Activated CD8-positive, alpha-beta memory T cell treated with anti-CD3 and anti-CD28 coated beads, Interleukin-2, amount 50 U/mL, for 24 hours (primary cell): Measurements from ENCODE around the gene C9orf153.

Source experiments
- DNase-seq: peaks from one replicate; pipeline ENCODE4 v3.0.0-alpha.2; 2020; ENCODE audit errors: extremely low read depth

The C9orf153 gene

GRCh38 chr9:86263876-86264275, 4.4 kb upstream of the C9orf153 start:
- no peak for DNase-seq

GRCh38 chr9:86262492-86262891, 3.0 kb upstream of the C9orf153 start:
- DNase-seq: no peak

GRCh38 chr9:86257391-86257790, 2.1 kb downstream of the C9orf153 start:
- no peak for DNase-seq

GRCh38 chr9:86256653-86257052, 2.8 kb downstream of the C9orf153 start:
- DNase-seq: no peak

- DNase-seq: no peak
Measured at GRCh38 chr9:86253577-86253976, 5.9 kb downstream of the C9orf153 start.

GRCh38 chr9:86252870-86253269, 6.6 kb downstream of the C9orf153 start:
- no peak for DNase-seq

- DNase-seq: no peak
Measured at GRCh38 chr9:86250123-86250522, 9.3 kb downstream of the C9orf153 start.

- no peak for DNase-seq
Measured at GRCh38 chr9:86248746-86249145, 10.7 kb downstream of the C9orf153 start.

- no peak for DNase-seq
Measured at GRCh38 chr9:86246752-86247161, 12.7 kb downstream of the C9orf153 start.

- DNase-seq: no peak
Measured at GRCh38 chr9:86242071-86242470, 17.4 kb downstream of the C9orf153 start.

- no peak for DNase-seq
Measured at GRCh38 chr9:86241216-86241615, 18.2 kb downstream of the C9orf153 start.

GRCh38 chr9:86238861-86239770, 20.3 kb downstream of the C9orf153 start:
- no peak for DNase-seq

GRCh38 chr9:86230858-86231257, 28.6 kb downstream of the C9orf153 start:
- no peak for DNase-seq

GRCh38 chr9:86222667-86223066, 36.8 kb downstream of the C9orf153 start:
- no peak for DNase-seq

- no peak for DNase-seq
Measured at GRCh38 chr9:86219606-86220005, 39.9 kb downstream of the C9orf153 start.

GRCh38 chr9:86217076-86217755, 42.2 kb downstream of the C9orf153 start:
- DNase-seq: no peak

- no peak for DNase-seq
Measured at GRCh38 chr9:86207193-86207592, 52.3 kb downstream of the C9orf153 start.

GRCh38 chr9:86202338-86202882, 57.0 kb downstream of the C9orf153 start:
- no peak for DNase-seq

- no peak for DNase-seq
Measured at GRCh38 chr9:86201474-86202337, 57.8 kb downstream of the C9orf153 start.

- DNase-seq: no peak
Measured at GRCh38 chr9:86200599-86201162, 58.8 kb downstream of the C9orf153 start.

GRCh38 chr9:86193088-86193487, 66.4 kb downstream of the C9orf153 start:
- no peak for DNase-seq
